Memory B cell (primary cell): ENCODE results near the gene CSTF1.

ENCODE experiments used
- ATAC-seq: fragments of 150-1000 bp; cut with Tn5 transposase; 2 replicates; pipeline ENCODE4 v1.10.0; 2021; ENCODE audit warnings: low read depth, mild to moderate bottlenecking, moderate library complexity
- DNase-seq, 2 donors: peaks; one replicate each; pipeline ENCODE4 v3.0.0; 2022; ENCODE audit warnings: low spot score in 2 of 2
- H3K27ac Mint-ChIP-seq: one replicate; pipeline ENCODE4 v1.8.0; 2022; ENCODE audit warnings: mild to moderate bottlenecking, moderate library complexity, mixed read lengths
- H3K27me3 Mint-ChIP-seq: one replicate; pipeline ENCODE4 v1.8.0; 2022; ENCODE audit warnings: mixed read lengths
- H3K36me3 Mint-ChIP-seq: one replicate; pipeline ENCODE4 v1.8.0; 2022; ENCODE audit warnings: mild to moderate bottlenecking, mixed read lengths
- H3K4me1 Mint-ChIP-seq: one replicate; pipeline ENCODE4 v1.8.0; 2022; ENCODE audit warnings: mixed read lengths
- H3K4me3 Mint-ChIP-seq: one replicate; pipeline ENCODE4 v1.8.0; 2022; ENCODE audit warnings: mild to moderate bottlenecking, moderate library complexity, mixed read lengths
- H3K9me3 Mint-ChIP-seq: one replicate; pipeline ENCODE4 v1.8.0; 2022; ENCODE audit warnings: mixed read lengths

CSTF1 gene

GRCh38 chr20:56392132-56392880, at the start of gene CSTF1, which contains the start of gene AURKA:
CSTF1 (plus strand) TSS chr20:56392645; CDS start chr20:56395553, 2,908 bp downstream.
AURKA (minus strand) TSS chr20:56392215; CDS start chr20:56388197, 4,018 bp downstream.
- H3K9me3 Mint-ChIP-seq, result no peaks in the 10 kb centered on the region
- ATAC-seq (peak; percentile 89), DNase-seq (peak; percentile 96 to 99)
- no peaks in the 10 kb centered on the region for H3K27me3 Mint-ChIP-seq
- H3K27ac Mint-ChIP-seq, result no peak within 1 kb of the TSS
- peaks cover 17% of the 10 kb centered on the region for H3K36me3 Mint-ChIP-seq
- peaks cover 16% of the 10 kb centered on the region for H3K4me1 Mint-ChIP-seq
- peak within 1 kb of the TSS; percentile 75 for H3K4me3 Mint-ChIP-seq

- H3K27ac Mint-ChIP-seq, result no peak overlapping the region
- no peaks in the 10 kb centered on the region for H3K36me3 Mint-ChIP-seq
- no peaks in the 10 kb centered on the region for H3K9me3 Mint-ChIP-seq
- DNase-seq, result no peak
- H3K4me3 Mint-ChIP-seq, result no peak overlapping the region
- H3K4me1 Mint-ChIP-seq, result peaks cover 6% of the 10 kb centered on the region
- H3K27me3 Mint-ChIP-seq, result peaks cover 38% of the 10 kb centered on the region
- no peak for ATAC-seq
Measured at GRCh38 chr20:56342783-56343182, 49.7 kb upstream of the CSTF1 start.

DNA sequence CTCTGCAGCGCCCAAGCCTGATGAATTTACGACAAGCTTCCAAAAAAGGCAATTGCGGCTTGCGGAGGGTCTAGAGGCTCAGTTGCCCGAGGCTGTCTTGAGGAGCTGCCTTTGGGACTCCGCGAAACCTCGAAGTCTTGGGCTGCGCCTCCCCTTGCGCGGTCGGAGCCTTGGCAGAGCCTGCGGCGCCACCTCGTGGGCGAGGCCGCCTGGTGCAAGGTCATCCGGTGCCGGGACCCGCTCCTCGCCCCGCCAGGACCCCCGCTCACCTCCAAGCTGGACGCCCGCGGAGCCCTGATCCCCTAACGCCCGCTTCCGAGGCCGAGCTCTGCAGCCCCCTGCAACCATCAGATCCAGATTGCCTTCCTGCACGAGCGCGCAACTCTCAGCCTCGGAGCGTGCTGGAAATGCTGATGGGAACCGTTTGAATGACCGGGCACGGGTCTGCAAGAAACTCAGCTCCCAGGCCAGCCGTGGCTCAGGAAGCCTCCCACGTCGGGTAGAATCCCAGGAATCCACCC, 48.5 kb upstream of the CSTF1 start:
- no peak overlapping the region for H3K27ac Mint-ChIP-seq
- H3K9me3 Mint-ChIP-seq, result no peaks in the 10 kb centered on the region
- DNase-seq (no peak), ATAC-seq (no peak)
- no peak overlapping the region for H3K4me3 Mint-ChIP-seq
- H3K27me3 Mint-ChIP-seq, result peaks cover 38% of the 10 kb centered on the region
- no peaks in the 10 kb centered on the region for H3K36me3 Mint-ChIP-seq
- peaks cover 8% of the 10 kb centered on the region for H3K4me1 Mint-ChIP-seq

- H3K9me3 Mint-ChIP-seq, result no peaks in the 10 kb centered on the region
- H3K27me3 Mint-ChIP-seq, result peaks cover 32% of the 10 kb centered on the region
Measured at GRCh38 chr20:56345911-56346310, 46.5 kb upstream of the CSTF1 start.

DNA sequence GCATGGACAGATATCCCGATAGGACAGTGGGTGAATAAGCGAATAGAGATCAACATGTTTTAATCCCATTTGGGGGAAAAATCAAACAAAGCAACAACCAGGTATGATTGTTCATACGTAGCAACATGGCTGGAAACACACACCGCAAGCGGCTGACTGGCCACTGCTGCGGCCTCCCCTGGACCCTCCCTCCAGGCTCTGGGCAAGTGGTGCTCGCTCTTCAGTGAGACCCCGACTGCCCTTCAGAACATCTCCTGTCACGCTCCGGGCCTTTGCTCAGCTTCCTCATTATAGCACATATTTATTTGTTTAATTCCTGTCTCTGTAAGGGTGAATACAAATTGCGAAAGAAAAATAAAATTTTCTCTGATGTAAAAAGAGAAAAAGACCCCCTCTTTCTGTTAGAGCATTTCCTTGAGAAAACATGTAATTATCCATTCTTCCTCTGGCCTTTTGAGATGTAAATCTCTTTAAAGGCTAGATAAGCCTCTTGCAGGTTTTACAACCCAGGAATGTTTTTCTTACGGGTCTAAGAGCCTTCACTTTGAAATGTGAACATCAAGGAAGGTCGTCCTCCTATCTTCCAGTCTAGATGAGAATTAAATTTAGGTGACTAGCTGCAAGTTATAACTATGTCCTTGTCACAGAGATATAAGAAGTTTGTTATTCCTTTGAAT, 44.7 kb upstream of the CSTF1 start:
- Mint-ChIP-seq H3K27me3 (peaks cover 32% of the 10 kb centered on the region), H3K4me1 (peaks cover 8% of the 10 kb centered on the region), H3K27ac (no peak overlapping the region), H3K4me3 (no peak overlapping the region), H3K9me3 (no peaks in the 10 kb centered on the region), H3K36me3 (no peaks in the 10 kb centered on the region)
- no peak for ATAC-seq
- no peak for DNase-seq

More at GRCh38 chr20:56345911-56346310, 46.5 kb upstream of the CSTF1 start:
- DNase-seq (no peak), ATAC-seq (no peak)
- H3K4me1 Mint-ChIP-seq, result peaks cover 8% of the 10 kb centered on the region
- H3K36me3 Mint-ChIP-seq, result no peaks in the 10 kb centered on the region
- no peak overlapping the region for H3K27ac Mint-ChIP-seq
- no peak overlapping the region for H3K4me3 Mint-ChIP-seq

GRCh38 chr20:56348305-56348693, 44.1 kb upstream of the CSTF1 start:
- no peak overlapping the region for H3K4me3 Mint-ChIP-seq
- no peaks in the 10 kb centered on the region for H3K9me3 Mint-ChIP-seq
- H3K27ac Mint-ChIP-seq, result no peak overlapping the region
- no peaks in the 10 kb centered on the region for H3K36me3 Mint-ChIP-seq
- peaks cover 27% of the 10 kb centered on the region for H3K27me3 Mint-ChIP-seq
- DNase-seq, result no peak
- H3K4me1 Mint-ChIP-seq, result peaks cover 8% of the 10 kb centered on the region
- ATAC-seq, result no peak

- H3K27ac Mint-ChIP-seq, result no peak overlapping the region
- H3K4me3 Mint-ChIP-seq, result no peak overlapping the region
- H3K9me3 Mint-ChIP-seq, result no peaks in the 10 kb centered on the region
- H3K27me3 Mint-ChIP-seq, result peaks cover 27% of the 10 kb centered on the region
- H3K36me3 Mint-ChIP-seq, result no peaks in the 10 kb centered on the region
- peaks cover 4% of the 10 kb centered on the region for H3K4me1 Mint-ChIP-seq
- DNase-seq, result no peak
- ATAC-seq, result no peak
Measured at GRCh38 chr20:56348746-56349145, 43.7 kb upstream of the CSTF1 start.

DNA sequence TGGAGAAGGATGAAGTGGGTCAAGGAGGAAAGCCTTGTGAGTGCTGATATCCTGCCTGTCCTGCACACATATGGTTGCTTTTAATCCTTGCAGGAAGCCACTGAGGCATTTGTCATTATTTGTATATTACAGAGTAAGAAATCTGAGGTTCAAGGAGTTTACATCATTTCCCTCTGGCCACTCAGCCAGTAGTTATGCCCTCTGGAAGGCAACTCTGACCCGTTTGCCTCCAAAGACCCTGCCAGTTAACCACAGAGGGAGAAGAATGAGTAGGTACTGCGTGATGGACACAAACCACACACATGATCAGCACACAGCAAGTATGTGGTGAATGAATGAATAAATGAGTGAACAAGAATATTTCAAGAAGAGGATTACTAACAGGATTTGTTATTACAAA, 41.6 kb upstream of the CSTF1 start:
- H3K9me3 Mint-ChIP-seq, result no peaks in the 10 kb centered on the region
- H3K27ac Mint-ChIP-seq, result no peak overlapping the region
- no peak for DNase-seq
- no peaks in the 10 kb centered on the region for H3K36me3 Mint-ChIP-seq
- ATAC-seq, result no peak
- peaks cover 2% of the 10 kb centered on the region for H3K4me1 Mint-ChIP-seq
- no peak overlapping the region for H3K4me3 Mint-ChIP-seq
- peaks cover 18% of the 10 kb centered on the region for H3K27me3 Mint-ChIP-seq

DNA sequence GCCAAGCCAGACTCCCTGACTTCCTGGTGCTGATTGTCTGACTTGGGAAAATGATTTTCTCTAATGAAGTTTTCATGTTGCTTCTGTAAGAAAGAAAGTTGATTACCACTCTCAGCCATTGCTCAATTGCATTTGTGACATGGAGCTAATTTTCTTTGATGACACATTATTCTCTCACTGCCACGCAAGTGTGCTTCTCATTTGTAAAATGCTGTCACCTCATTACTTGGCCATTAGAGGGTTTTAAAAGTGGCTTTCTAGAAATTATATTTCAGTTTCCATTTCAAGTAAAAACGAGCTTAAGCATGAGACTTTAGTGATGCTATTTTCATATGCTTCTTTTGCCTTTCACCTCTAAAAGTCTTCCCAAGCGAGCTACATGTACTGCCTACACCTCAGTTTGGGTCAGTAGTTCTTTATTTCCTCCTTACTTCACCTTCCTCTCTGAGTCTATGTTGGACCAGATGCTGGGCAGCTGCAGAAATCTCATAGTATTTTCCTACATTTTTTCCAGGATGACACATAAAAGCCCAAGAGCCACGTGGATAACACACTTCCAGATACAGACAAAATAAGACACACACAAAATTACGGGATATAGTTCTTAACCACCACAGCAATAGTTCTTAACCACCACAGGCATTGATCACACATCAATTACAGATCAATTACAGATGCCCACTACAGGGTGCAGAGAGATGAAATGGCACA, 39.9 kb upstream of the CSTF1 start:
- Mint-ChIP-seq H3K27ac (no peak overlapping the region), H3K27me3 (peaks cover 12% of the 10 kb centered on the region), H3K4me1 (peaks cover 2% of the 10 kb centered on the region), H3K9me3 (no peaks in the 10 kb centered on the region), H3K36me3 (no peaks in the 10 kb centered on the region), H3K4me3 (no peak overlapping the region)
- no peak for DNase-seq
- no peak for ATAC-seq

- DNase-seq (no peak), ATAC-seq (no peak)
- H3K27ac Mint-ChIP-seq, result no peak overlapping the region
- peaks cover 12% of the 10 kb centered on the region for H3K27me3 Mint-ChIP-seq
- no peaks in the 10 kb centered on the region for H3K36me3 Mint-ChIP-seq
- no peak overlapping the region for H3K4me3 Mint-ChIP-seq
- H3K4me1 Mint-ChIP-seq, result peaks cover 2% of the 10 kb centered on the region
- H3K9me3 Mint-ChIP-seq, result no peaks in the 10 kb centered on the region
Measured at GRCh38 chr20:56353356-56353755, 39.1 kb upstream of the CSTF1 start.

DNA sequence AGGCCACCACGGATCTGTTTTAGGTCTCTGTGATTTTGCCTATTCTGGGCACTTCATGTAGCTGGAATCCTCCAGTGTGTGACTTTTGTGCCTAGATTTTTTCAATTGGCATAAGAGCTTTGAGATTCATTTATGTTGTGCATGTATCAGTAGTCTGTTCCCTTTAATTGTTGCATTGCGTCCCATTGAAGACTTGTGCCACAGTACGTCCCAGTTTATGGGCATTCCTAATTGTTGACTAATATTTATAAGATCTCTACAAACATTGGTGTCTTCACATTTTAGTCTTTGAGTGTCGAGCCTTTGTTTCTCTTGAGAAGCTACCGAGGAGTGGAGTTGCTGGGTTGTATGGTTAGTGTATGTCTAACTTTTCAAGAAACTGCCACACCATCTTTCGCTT, 34.4 kb upstream of the CSTF1 start:
- H3K4me3 Mint-ChIP-seq, result peak overlapping the region; percentile 64
- no peak overlapping the region for H3K27ac Mint-ChIP-seq
- H3K4me1 Mint-ChIP-seq, result peaks cover 5% of the 10 kb centered on the region
- no peak for ATAC-seq
- no peak for DNase-seq
- no peaks in the 10 kb centered on the region for H3K36me3 Mint-ChIP-seq
- peaks cover 1% of the 10 kb centered on the region for H3K27me3 Mint-ChIP-seq
- H3K9me3 Mint-ChIP-seq, result no peaks in the 10 kb centered on the region

DNA sequence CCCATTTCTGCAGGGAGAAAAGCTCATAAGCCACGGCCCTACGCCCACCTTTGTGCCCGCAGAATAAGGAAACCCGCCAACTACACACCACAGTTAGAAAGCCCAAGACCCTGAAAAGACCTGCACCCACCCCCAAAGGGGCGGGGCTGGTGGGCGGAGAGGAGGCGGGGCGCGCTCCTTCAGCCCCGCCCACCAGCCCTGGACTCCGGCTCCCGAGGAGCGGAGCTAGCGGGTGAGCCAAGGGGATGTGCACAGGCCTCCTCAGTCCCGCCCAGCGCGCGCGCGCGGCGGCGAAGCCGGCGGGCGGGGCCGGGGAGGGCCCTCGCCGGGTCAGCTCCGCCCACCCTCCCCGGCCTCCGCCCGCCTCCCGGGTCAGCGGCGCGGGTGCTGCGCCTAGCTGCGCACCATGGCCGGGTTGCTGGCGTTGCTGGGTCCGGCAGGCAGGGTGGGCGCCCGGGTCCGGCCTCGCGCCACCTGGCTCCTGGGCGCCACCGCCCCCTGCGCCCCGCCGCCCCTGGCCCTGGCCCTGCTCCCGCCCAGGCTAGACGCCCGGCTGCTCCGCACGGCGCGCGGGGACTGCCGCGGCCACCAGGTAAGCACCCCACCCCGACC, 33.7 kb upstream of the CSTF1 start, which contains the start of gene FAM210B:
TSS of gene FAM210B (plus strand) at position 375 of the 612 bp plus-strand sequence. CDS start at position 407, 32 bp downstream.
- peaks cover 5% of the 10 kb centered on the region for H3K4me1 Mint-ChIP-seq
- no peaks in the 10 kb centered on the region for H3K36me3 Mint-ChIP-seq
- peak; percentile 98 for ATAC-seq
- peak within 1 kb of the TSS; percentile 85 for H3K4me3 Mint-ChIP-seq
- H3K27me3 Mint-ChIP-seq, result no peaks in the 10 kb centered on the region
- H3K9me3 Mint-ChIP-seq, result no peaks in the 10 kb centered on the region
- no peak within 1 kb of the TSS for H3K27ac Mint-ChIP-seq
- peak; percentile 45 to 53 for DNase-seq

GRCh38 chr20:56359212-56360132, 33.0 kb upstream of the CSTF1 start:
- H3K27me3 Mint-ChIP-seq, result no peaks in the 10 kb centered on the region
- H3K4me1 Mint-ChIP-seq, result peaks cover 5% of the 10 kb centered on the region
- H3K36me3 Mint-ChIP-seq, result no peaks in the 10 kb centered on the region
- DNase-seq (no peak), ATAC-seq (no peak)
- H3K4me3 Mint-ChIP-seq, result peak overlapping the region; percentile 85
- no peaks in the 10 kb centered on the region for H3K9me3 Mint-ChIP-seq
- H3K27ac Mint-ChIP-seq, result no peak overlapping the region
